ENCODE measurements around the gene XPNPEP3.

- TF ChIP-seq, protein P1, sequence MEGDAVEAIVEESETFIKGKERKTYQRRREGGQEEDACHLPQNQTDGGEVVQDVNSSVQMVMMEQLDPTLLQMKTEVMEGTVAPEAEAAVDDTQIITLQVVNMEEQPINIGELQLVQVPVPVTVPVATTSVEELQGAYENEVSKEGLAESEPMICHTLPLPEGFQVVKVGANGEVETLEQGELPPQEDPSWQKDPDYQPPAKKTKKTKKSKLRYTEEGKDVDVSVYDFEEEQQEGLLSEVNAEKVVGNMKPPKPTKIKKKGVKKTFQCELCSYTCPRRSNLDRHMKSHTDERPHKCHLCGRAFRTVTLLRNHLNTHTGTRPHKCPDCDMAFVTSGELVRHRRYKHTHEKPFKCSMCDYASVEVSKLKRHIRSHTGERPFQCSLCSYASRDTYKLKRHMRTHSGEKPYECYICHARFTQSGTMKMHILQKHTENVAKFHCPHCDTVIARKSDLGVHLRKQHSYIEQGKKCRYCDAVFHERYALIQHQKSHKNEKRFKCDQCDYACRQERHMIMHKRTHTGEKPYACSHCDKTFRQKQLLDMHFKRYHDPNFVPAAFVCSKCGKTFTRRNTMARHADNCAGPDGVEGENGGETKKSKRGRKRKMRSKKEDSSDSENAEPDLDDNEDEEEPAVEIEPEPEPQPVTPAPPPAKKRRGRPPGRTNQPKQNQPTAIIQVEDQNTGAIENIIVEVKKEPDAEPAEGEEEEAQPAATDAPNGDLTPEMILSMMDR (IDR thresholded peaks at IDR 0.05), result no peak
- TF ChIP-seq POLR2A (IDR thresholded peaks at IDR 0.05), result no peak
Observed at GRCh38 chr22:40857309-40857855, 434 bp downstream of the XPNPEP3 start.
